ENCODE measurements around the gene SLC39A11. TPM values are rescaled to one million over a fixed set of nuclear protein-coding genes. Genes with fewer than 3 reads are reported as not detected.

The SLC39A11 gene
- total RNA-seq, 1 experiment from 2014 or later: 46.4 TPM

- Histone ChIP-seq H3K9me3 (ENCODE audit: control insufficient read depth in 1 of 2, insufficient read depth in 1 of 2, low read depth in 1 of 2, low read length in 2 of 2) (no peaks in the 10 kb centered on the region), H4K20me1 (ENCODE audit: insufficient read depth) (no peaks in the 10 kb centered on the region), H3K79me2 (ENCODE audit: insufficient read depth, low read length) (no peaks in the 10 kb centered on the region), H3K36me3 (ENCODE audit: control insufficient read depth in 1 of 2, insufficient read depth in 2 of 2, low read length in 2 of 2) (peaks cover 0 to 12% of the 10 kb centered on the region in 2 experiments; a peak in 2 of 4 replicates), H3K9ac (ENCODE audit: low read length) (no peak overlapping the region), H2AFZ (ENCODE audit: low read depth, low read length, poor library complexity, severe bottlenecking) (no peak overlapping the region), H3K9me2 (ENCODE audit: insufficient read depth) (no peaks in the 10 kb centered on the region), H3K4me3 (replicated peaks in 1 of 2; ENCODE audit: low read depth in 1 of 2, low read length in 2 of 2) (no peak overlapping the region), H3K27ac (ENCODE audit: low read depth, low read length) (no peak overlapping the region), H3K4me1 (ENCODE audit: control insufficient read depth in 1 of 2, insufficient read depth in 2 of 2, low read length in 2 of 2) (peaks cover 7 to 14% of the 10 kb centered on the region in 2 experiments; a peak in 3 of 4 replicates), H3K27me3 (ENCODE audit: insufficient read depth, low read length) (no peaks in the 10 kb centered on the region), H3K4me2 (ENCODE audit: low read length) (no peak overlapping the region)
- intact Hi-C loops (cut with micrococcal nuclease): loop anchor here (5.0 kb wide), 1 partner anchor 78 kb away; no protein-coding TSS in a partner anchor
- TF ChIP-seq SP1 (IDR thresholded peaks at IDR 0.05; ENCODE audit: low read depth) (no peak), ZFX (IDR thresholded peaks at IDR 0.05) (no peak), ELF1 (IDR thresholded peaks at IDR 0.05; ENCODE audit: borderline replicate concordance, low read depth) (no peak), POLR2A (IDR thresholded peaks at IDR 0.05; ENCODE audit: borderline replicate concordance, extremely low read depth, insufficient read depth, insufficient read length) (no peak), EGR1 (IDR thresholded peaks at IDR 0.05; ENCODE audit: low read depth) (no peak), CTCF (IDR thresholded peaks at IDR 0.05 in 2 of 3, conservative IDR thresholded peaks at IDR 0.05 in 1 of 3; ENCODE audit: borderline replicate concordance in 1 of 3, insufficient read depth in 1 of 3, low read depth in 2 of 3, low read length in 2 of 3) (no peak), CBX3 (IDR thresholded peaks at IDR 0.05; ENCODE audit: low read depth) (no peak), TCF7L2 (IDR thresholded peaks at IDR 0.05; ENCODE audit: borderline replicate concordance, extremely low read depth, insufficient read depth, insufficient read length) (no peak), EZH2 (IDR thresholded peaks at IDR 0.05) (no peak), ATF3 (IDR thresholded peaks at IDR 0.05) (no peak)
- TF ChIP-seq, protein P1, sequence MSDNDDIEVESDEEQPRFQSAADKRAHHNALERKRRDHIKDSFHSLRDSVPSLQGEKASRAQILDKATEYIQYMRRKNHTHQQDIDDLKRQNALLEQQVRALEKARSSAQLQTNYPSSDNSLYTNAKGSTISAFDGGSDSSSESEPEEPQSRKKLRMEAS (IDR thresholded peaks at IDR 0.05): no peak
- TF ChIP-seq, protein P2, sequence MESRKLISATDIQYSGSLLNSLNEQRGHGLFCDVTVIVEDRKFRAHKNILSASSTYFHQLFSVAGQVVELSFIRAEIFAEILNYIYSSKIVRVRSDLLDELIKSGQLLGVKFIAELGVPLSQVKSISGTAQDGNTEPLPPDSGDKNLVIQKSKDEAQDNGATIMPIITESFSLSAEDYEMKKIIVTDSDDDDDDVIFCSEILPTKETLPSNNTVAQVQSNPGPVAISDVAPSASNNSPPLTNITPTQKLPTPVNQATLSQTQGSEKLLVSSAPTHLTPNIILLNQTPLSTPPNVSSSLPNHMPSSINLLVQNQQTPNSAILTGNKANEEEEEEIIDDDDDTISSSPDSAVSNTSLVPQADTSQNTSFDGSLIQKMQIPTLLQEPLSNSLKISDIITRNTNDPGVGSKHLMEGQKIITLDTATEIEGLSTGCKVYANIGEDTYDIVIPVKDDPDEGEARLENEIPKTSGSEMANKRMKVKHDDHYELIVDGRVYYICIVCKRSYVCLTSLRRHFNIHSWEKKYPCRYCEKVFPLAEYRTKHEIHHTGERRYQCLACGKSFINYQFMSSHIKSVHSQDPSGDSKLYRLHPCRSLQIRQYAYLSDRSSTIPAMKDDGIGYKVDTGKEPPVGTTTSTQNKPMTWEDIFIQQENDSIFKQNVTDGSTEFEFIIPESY (IDR thresholded peaks at IDR 0.05; ENCODE audit: extremely low read depth, insufficient replicate concordance, low read length): no peak
- no TSS peak for BruUV-seq (replicated peaks)
- RAD21 ChIA-PET (ENCODE audit: low non-redundant PET in 1 of 2, low total read pairs in 2 of 2, uncharacterized antibody in 2 of 2, unreplicated experiment in 2 of 2): no interaction called here
- CTCF ChIA-PET: no interaction called here
- DNase-seq (ENCODE audit: low read depth, low spot score): no peak
- POLR2A ChIA-PET: no interaction called here
- no peak for ATAC-seq
These were observed 1.9 kb downstream of the SLC39A11 start for GRCh38 chr17:73090396-73091202.
